Thyroid gland (tissue), 4 donors: ENCODE measurements around the gene MON1A.
"Not testable (repeated sequence)": the region's sequence is repeated elsewhere in the genome, so short reads cannot be mapped to it uniquely, and the experiment has no call there.

ENCODE experiments used
- POLR2A ChIP-seq, 2 donors: fragments of 450-650 bp; IDR thresholded peaks; one replicate each; pipeline ENCODE4 v1.6.1; 2017; ENCODE audit warnings: antibody characterized with exemption in 2 of 2, mild to moderate bottlenecking in 2 of 2, moderate library complexity in 1 of 2
- TF ChIP-seq, protein P1 (sequence below), 6 experiments: fragments of 200-600 bp in 3 of 6; fragments of 450-650 bp in 3 of 6; sonication (generic) in 3 of 6; IDR thresholded peaks; one replicate each; pipeline ENCODE4 v1.5.1; 2016 to 2019; ENCODE audit warnings: antibody characterized with exemption in 6 of 6, mild to moderate bottlenecking in 2 of 6, inconsistent platforms in 1 of 6, moderate library complexity in 1 of 6

DNA sequence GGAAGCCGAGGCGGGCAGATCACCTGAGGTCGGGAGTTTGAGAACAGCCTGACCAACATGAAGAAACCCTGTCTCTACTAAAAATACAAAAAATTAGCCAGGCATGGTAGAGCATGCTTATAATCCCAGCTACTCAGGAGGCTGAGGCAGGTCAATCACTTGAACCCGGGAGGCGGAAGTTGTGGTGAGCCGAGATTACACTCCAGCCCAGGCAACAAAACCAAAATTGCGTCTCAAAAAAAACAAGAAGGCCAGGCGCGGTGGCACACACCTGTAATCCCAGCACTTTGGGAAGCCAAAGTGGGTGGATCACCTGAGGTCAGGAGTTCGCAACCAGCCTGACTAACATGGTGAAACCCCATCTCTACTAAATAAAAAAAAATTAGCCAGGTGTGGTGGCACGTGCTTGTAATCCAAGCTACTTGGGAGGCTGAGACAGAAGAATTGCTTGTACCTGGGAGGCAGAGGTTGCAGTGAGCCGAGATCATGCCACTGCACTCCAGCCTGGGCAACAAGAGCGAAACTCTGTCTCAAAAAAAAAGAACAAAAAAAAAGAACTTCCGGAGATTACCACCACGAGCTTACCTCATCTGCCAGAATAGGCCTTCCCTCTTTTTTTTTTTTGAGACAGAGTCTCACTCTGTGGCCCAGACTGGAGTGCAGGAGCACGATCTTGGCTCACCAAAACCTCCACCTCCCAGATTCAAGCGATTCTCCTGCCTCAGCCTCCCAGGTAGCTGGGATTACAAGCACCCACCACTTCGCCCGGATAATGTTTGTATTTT lies 11.6 kb downstream of the MON1A start:
- TF ChIP-seq, protein P1, sequence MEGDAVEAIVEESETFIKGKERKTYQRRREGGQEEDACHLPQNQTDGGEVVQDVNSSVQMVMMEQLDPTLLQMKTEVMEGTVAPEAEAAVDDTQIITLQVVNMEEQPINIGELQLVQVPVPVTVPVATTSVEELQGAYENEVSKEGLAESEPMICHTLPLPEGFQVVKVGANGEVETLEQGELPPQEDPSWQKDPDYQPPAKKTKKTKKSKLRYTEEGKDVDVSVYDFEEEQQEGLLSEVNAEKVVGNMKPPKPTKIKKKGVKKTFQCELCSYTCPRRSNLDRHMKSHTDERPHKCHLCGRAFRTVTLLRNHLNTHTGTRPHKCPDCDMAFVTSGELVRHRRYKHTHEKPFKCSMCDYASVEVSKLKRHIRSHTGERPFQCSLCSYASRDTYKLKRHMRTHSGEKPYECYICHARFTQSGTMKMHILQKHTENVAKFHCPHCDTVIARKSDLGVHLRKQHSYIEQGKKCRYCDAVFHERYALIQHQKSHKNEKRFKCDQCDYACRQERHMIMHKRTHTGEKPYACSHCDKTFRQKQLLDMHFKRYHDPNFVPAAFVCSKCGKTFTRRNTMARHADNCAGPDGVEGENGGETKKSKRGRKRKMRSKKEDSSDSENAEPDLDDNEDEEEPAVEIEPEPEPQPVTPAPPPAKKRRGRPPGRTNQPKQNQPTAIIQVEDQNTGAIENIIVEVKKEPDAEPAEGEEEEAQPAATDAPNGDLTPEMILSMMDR (IDR thresholded peaks at IDR 0.05): not testable (repeated sequence)
- not testable (repeated sequence) for TF ChIP-seq POLR2A (IDR thresholded peaks at IDR 0.05)
